GM23338 (cell line): Measurements from ENCODE around the gene NAP1L4. TPM values are rescaled to one million over a fixed set of nuclear protein-coding genes. Genes with fewer than 3 reads are reported as not detected.

Experiments used
- ATAC-seq: fragments of 200-7000 bp; cut with Tn5 transposase; 3 replicates; pipeline ENCODE4 v1.9.1; 2020
- DNase-seq: peaks from one replicate; pipeline ENCODE4 v3.0.0-alpha.2; 2015; ENCODE audit warnings: low spot score
- H2AFZ ChIP-seq: fragments of 200-600 bp; sonication (generic); 2 replicates; pipeline ENCODE4 v1.8.0; 2016; ENCODE audit warnings: antibody characterized with exemption, mild to moderate bottlenecking, moderate library complexity
- H3F3A ChIP-seq: fragments of 200-600 bp; sonication (generic); replicated peaks from 2 replicates; pipeline ENCODE4 v1.8.0; 2017; ENCODE audit warnings: antibody characterized with exemption, mixed run types, low read depth
- H3K27ac ChIP-seq: fragments of 200-600 bp; sonication (generic); 2 replicates; pipeline ENCODE4 v1.6.1; 2016; ENCODE audit warnings: low read depth
- H3K27me3 ChIP-seq: fragments of 200-600 bp; sonication (generic); 2 replicates; pipeline ENCODE4 v1.8.0; 2016; ENCODE audit warnings: mild to moderate bottlenecking, mixed run types, moderate library complexity; ENCODE audit not compliant: insufficient read depth
- H3K36me3 ChIP-seq: fragments of 200-600 bp; sonication (generic); 2 replicates; pipeline ENCODE4 v1.8.0; 2016; ENCODE audit warnings: mild to moderate bottlenecking; ENCODE audit not compliant: insufficient read depth
- H3K4me1 ChIP-seq: fragments of 200-600 bp; sonication (generic); 2 replicates; pipeline ENCODE4 v1.8.0; 2016; ENCODE audit warnings: mild to moderate bottlenecking, moderate library complexity; ENCODE audit not compliant: insufficient read depth
- H3K4me2 ChIP-seq: fragments of 200-600 bp; sonication (generic); 2 replicates; pipeline ENCODE4 v1.7.1; 2017; ENCODE audit warnings: mixed run types
- H3K4me3 ChIP-seq: fragments of 200-600 bp; sonication (generic); 2 replicates; pipeline ENCODE4 v1.6.1; 2016; ENCODE audit warnings: mixed run types
- H3K79me2 ChIP-seq: fragments of 200-600 bp; sonication (generic); replicated peaks from 2 replicates; pipeline ENCODE4 v1.8.0; 2017; ENCODE audit warnings: mild to moderate bottlenecking; ENCODE audit not compliant: insufficient read depth
- H3K9me2 ChIP-seq: fragments of 200-600 bp; sonication (generic); 2 replicates; pipeline ENCODE4 v1.8.0; 2017; ENCODE audit not compliant: insufficient read depth
- H4K20me1 ChIP-seq: fragments of 200-600 bp; sonication (generic); replicated peaks from 2 replicates; pipeline ENCODE4 v1.8.0; 2017; ENCODE audit warnings: mild to moderate bottlenecking; ENCODE audit not compliant: insufficient read depth
- H3K27ac Mint-ChIP-seq: 2 replicates; pipeline ENCODE4 v1.8.0; 2020; ENCODE audit warnings: inconsistent platforms, mild to moderate bottlenecking, moderate library complexity, mixed read lengths
- H3K27me3 Mint-ChIP-seq: 3 replicates; pipeline ENCODE4 v1.8.0; 2022; ENCODE audit warnings: low read depth, mild to moderate bottlenecking, moderate library complexity, mixed read lengths, inconsistent platforms; ENCODE audit not compliant: insufficient read depth, poor library complexity
- H3K36me3 Mint-ChIP-seq: 3 replicates; pipeline ENCODE4 v1.8.0; 2021; ENCODE audit warnings: low read depth, mild to moderate bottlenecking, inconsistent platforms, moderate library complexity, mixed read lengths
- H3K4me1 Mint-ChIP-seq: 3 replicates; pipeline ENCODE4 v1.8.0; 2020; ENCODE audit warnings: mild to moderate bottlenecking, inconsistent platforms, mixed read lengths
- H3K4me3 Mint-ChIP-seq: 3 replicates; pipeline ENCODE4 v1.8.0; 2021; ENCODE audit warnings: moderate library complexity, mild to moderate bottlenecking, inconsistent platforms, mixed read lengths
- H3K9me3 Mint-ChIP-seq: 3 replicates; pipeline ENCODE4 v1.8.0; 2020; ENCODE audit warnings: moderate library complexity, mild to moderate bottlenecking, inconsistent platforms, mixed read lengths
- CREB1 ChIP-seq: fragments of 250-450 bp; sonication (Bioruptor Pico); IDR thresholded peaks from 2 replicates; pipeline ENCODE4 v1.5.0; 2020; ENCODE audit warnings: low read depth, mild to moderate bottlenecking, moderate library complexity
- CTCF ChIP-seq, 2 experiments: fragments of 200-600 bp in 1 of 2; sonication (generic) in 1 of 2; conservative IDR thresholded peaks; 2 replicates each; pipeline versions ENCODE4 v1.5.1 to v1.6.1; 2016 to 2017; ENCODE audit warnings: antibody characterized with exemption in 2 of 2, low read depth in 2 of 2, mild to moderate bottlenecking in 2 of 2, moderate library complexity in 1 of 2
- ETS1 ChIP-seq: IDR thresholded peaks from 2 replicates; pipeline ENCODE4 v1.6.1; 2016; ENCODE audit warnings: antibody characterized with exemption
- EZH2 ChIP-seq: fragments of 200-600 bp; sonication (generic); IDR thresholded peaks from one replicate; pipeline ENCODE4 v1.8.0; 2017; ENCODE audit warnings: antibody characterized with exemption, mild to moderate bottlenecking, low read depth; ENCODE audit not compliant: unreplicated experiment
- JUNB ChIP-seq: IDR thresholded peaks from one replicate; pipeline ENCODE4 v1.6.1; 2016; ENCODE audit warnings: antibody characterized with exemption; ENCODE audit not compliant: unreplicated experiment
- POLR2AphosphoS5 ChIP-seq: IDR thresholded peaks from 2 replicates; pipeline ENCODE4 v1.6.1; 2016; ENCODE audit warnings: antibody characterized with exemption, low read depth
- ZNF114 ChIP-seq: fragments of 250-450 bp; sonication (Bioruptor Pico); IDR thresholded peaks from 2 replicates; pipeline ENCODE4 v1.5.0; 2020; ENCODE audit warnings: mild to moderate bottlenecking, moderate library complexity
- ZNF462 ChIP-seq: fragments of 250-450 bp; sonication (Bioruptor Pico); IDR thresholded peaks from 2 replicates; pipeline ENCODE4 v1.5.0; 2020; ENCODE audit warnings: mild to moderate bottlenecking, moderate library complexity
- polyA plus RNA-seq: library from polyadenylated mRNA; unstranded; fragments of >200 nt; fragmentation: Nextera tagmentation; extraction: Ambion mirVana; gene quantifications from 2 replicates; pipeline ENCODE4 v1.2.1, GENCODE V29; 2016
- total RNA-seq: library from RNA; depleted of rRNA; stranded (reverse); fragments of >200 nt; shearing (Covaris generic); gene quantifications from 2 replicates; pipeline ENCODE4 v1.2.3, GENCODE V29; 2014

The NAP1L4 gene
- total and polyA plus RNA-seq, 2 experiments from 2014 or later: 181 to 189 TPM

- no peaks in the 10 kb centered on the region for H3F3A ChIP-seq
- no peak for ATAC-seq
- Mint-ChIP-seq H3K4me3 (peak overlapping the region; percentile 69; the same call in 2 of the 3 replicates), H3K27me3 (peaks cover 38% of the 10 kb centered on the region), H3K36me3 (peaks cover 16% of the 10 kb centered on the region), H3K27ac (no peak overlapping the region), H3K4me1 (peaks cover 19% of the 10 kb centered on the region), H3K9me3 (peaks cover 14% of the 10 kb centered on the region; the same call in 2 of the 3 replicates)
- no peak for DNase-seq
- H3K79me2 ChIP-seq: no peaks in the 10 kb centered on the region
- no peaks in the 10 kb centered on the region for H3K36me3 ChIP-seq
- H3K9me2 ChIP-seq: no peaks in the 10 kb centered on the region
- H3K27ac ChIP-seq: no peak overlapping the region
- 0 out of 2 replicates have a peak overlapping the region, but pooled peaks have one; percentile 92 for H3K4me2 ChIP-seq
- H2AFZ ChIP-seq: no peak overlapping the region
- no peaks in the 10 kb centered on the region; the same call in 1 of the 2 replicates for H4K20me1 ChIP-seq
- H3K4me1 ChIP-seq: peaks cover 5% of the 10 kb centered on the region; the same call in 1 of the 2 replicates
- TF ChIP-seq CTCF (conservative IDR thresholded peaks at IDR 0.05; ENCODE audit: low read depth in 2 of 2) (0 out of 4 replicates have a peak, but pooled peaks of 1 of the 2 experiments have one; percentile 12), POLR2AphosphoS5 (no peak)
- no peak overlapping the region for H3K4me3 ChIP-seq
- peaks cover 4% of the 10 kb centered on the region; the same call in 1 of the 2 replicates for H3K27me3 ChIP-seq
These were observed 88.5 kb downstream of the NAP1L4 start for GRCh38 chr11:2903672-2904011.

GRCh38 chr11:2902784-2903671 lies 89.1 kb downstream of the NAP1L4 start:
- H3K4me3 Mint-ChIP-seq: peak overlapping the region; percentile 69
- H3K9me3 Mint-ChIP-seq: peaks cover 14% of the 10 kb centered on the region; the same call in 2 of the 3 replicates
- no peaks in the 10 kb centered on the region for H3K36me3 ChIP-seq
- H3K79me2 ChIP-seq: no peaks in the 10 kb centered on the region
- H3K27me3 Mint-ChIP-seq: peaks cover 42% of the 10 kb centered on the region
- no peak overlapping the region for H2AFZ ChIP-seq
- peaks cover 19% of the 10 kb centered on the region for H3K4me1 Mint-ChIP-seq
- no peaks in the 10 kb centered on the region; the same call in 1 of the 2 replicates for H4K20me1 ChIP-seq
- H3K4me2 ChIP-seq: peak overlapping the region; percentile 92
- peak overlapping the region; percentile 72 for H3K4me3 ChIP-seq
- H3F3A ChIP-seq: no peaks in the 10 kb centered on the region
- ATAC-seq: peak; percentile 20
- H3K27ac ChIP-seq: no peak overlapping the region
- peaks cover 16% of the 10 kb centered on the region for H3K36me3 Mint-ChIP-seq
- no peaks in the 10 kb centered on the region for H3K9me2 ChIP-seq
- H3K4me1 ChIP-seq: peaks cover 5% of the 10 kb centered on the region; the same call in 1 of the 2 replicates
- H3K27ac Mint-ChIP-seq: no peak overlapping the region
- peaks cover 4% of the 10 kb centered on the region; the same call in 1 of the 2 replicates for H3K27me3 ChIP-seq
- DNase-seq: peak; percentile 50
- TF ChIP-seq ZNF462 (CRISPR knock-in tag) (no peak), JUNB (no peak), EZH2 (no peak), ZNF114 (CRISPR knock-in tag) (no peak), ETS1 (no peak), CTCF (conservative IDR thresholded peaks at IDR 0.05; ENCODE audit: low read depth in 2 of 2) (no peak), CREB1 (CRISPR knock-in tag) (no peak)
